Neural cell (in vitro differentiated cells): ENCODE results near the gene NDEL1. TPM values are rescaled to one million over a fixed set of nuclear protein-coding genes. Genes with fewer than 3 reads are reported as not detected.

ENCODE experiments used
- H2AFZ ChIP-seq: fragments of 200-600, 300-800 bp; sonication (generic), shearing (Covaris generic); 2 replicates; pipeline ENCODE4 v1.6.0; 2014; ENCODE audit warnings: low read depth, mild to moderate bottlenecking, antibody characterized with exemption, low read length, moderate library complexity
- H3F3A ChIP-seq: fragments of 200-600 bp; shearing (Covaris generic); 2 replicates; pipeline ENCODE4 v1.6.1; 2016; ENCODE audit warnings: mild to moderate bottlenecking, moderate library complexity, mixed read lengths, antibody characterized with exemption, low read length; ENCODE audit not compliant: insufficient read depth, poor library complexity, severe bottlenecking
- H3K27ac ChIP-seq: fragments of 200-600, 300-800 bp; sonication (generic), shearing (Covaris generic); 2 replicates; pipeline ENCODE4 v1.5.1; 2014; ENCODE audit warnings: mild to moderate bottlenecking, low read length, moderate library complexity
- H3K27me3 ChIP-seq: fragments of 300-800, 200-600 bp; sonication (generic), shearing (Covaris generic); 2 replicates; pipeline ENCODE4 v1.6.0; 2014; ENCODE audit warnings: mild to moderate bottlenecking, low read depth, low read length, moderate library complexity; ENCODE audit not compliant: insufficient read depth
- H3K36me3 ChIP-seq: fragments of 300-800, 200-600 bp; sonication (generic), shearing (Covaris generic); 2 replicates; pipeline ENCODE4 v1.5.1; 2014; ENCODE audit warnings: mild to moderate bottlenecking, antibody characterized with exemption, low read length, moderate library complexity; ENCODE audit not compliant: insufficient read depth
- H3K4me2 ChIP-seq: fragments of 300-800, 200-600 bp; sonication (generic), shearing (Covaris generic); 2 replicates; pipeline ENCODE4 v1.6.0; 2014; ENCODE audit warnings: mild to moderate bottlenecking, low read length
- H3K4me3 ChIP-seq: fragments of 300-800, 200-600 bp; sonication (generic), shearing (Covaris generic); 2 replicates; pipeline ENCODE4 v1.5.1; 2014; ENCODE audit warnings: mild to moderate bottlenecking, low read length, moderate library complexity
- H3K79me2 ChIP-seq: fragments of 200-600 bp; shearing (Covaris generic); replicated peaks from 2 replicates; pipeline ENCODE4 v1.6.0; 2014; ENCODE audit warnings: mild to moderate bottlenecking, low read length, moderate library complexity; ENCODE audit not compliant: insufficient read depth
- H3K9ac ChIP-seq: fragments of 300-800, 200-600 bp; sonication (generic), shearing (Covaris generic); 2 replicates; pipeline ENCODE4 v1.6.1; 2016; ENCODE audit warnings: mild to moderate bottlenecking, low read length, mixed read lengths
- H3K9me2 ChIP-seq: fragments of 200-600 bp; shearing (Covaris generic); 2 replicates; pipeline ENCODE4 v1.6.1; 2016; ENCODE audit warnings: mild to moderate bottlenecking, low read length, mixed read lengths; ENCODE audit not compliant: insufficient read depth
- H3K9me3 ChIP-seq: fragments of 200-600, 300-800 bp; sonication (generic), shearing (Covaris generic); 2 replicates; pipeline ENCODE4 v1.6.1; 2016; ENCODE audit warnings: mild to moderate bottlenecking, mixed run types, low read length, moderate library complexity, mixed read lengths
- H4K20me1 ChIP-seq: fragments of 200-600 bp; shearing (Covaris generic); 2 replicates; pipeline ENCODE4 v1.6.1; 2016; ENCODE audit warnings: mild to moderate bottlenecking, mixed run types; ENCODE audit not compliant: insufficient read depth
- CTCF ChIP-seq: fragments of 450-650 bp; IDR thresholded peaks from 2 replicates; pipeline ENCODE4 v1.5.1; 2014; ENCODE audit warnings: antibody characterized with exemption, mild to moderate bottlenecking, moderate library complexity; ENCODE audit not compliant: poor library complexity, severe bottlenecking
- EP300 ChIP-seq: fragments of 450-650 bp; conservative IDR thresholded peaks from 2 replicates; pipeline ENCODE4 v1.6.1; 2014; ENCODE audit warnings: antibody characterized with exemption, mild to moderate bottlenecking, moderate library complexity; ENCODE audit not compliant: poor library complexity, severe bottlenecking
- EZH2 ChIP-seq: fragments of 200-600, 300-800 bp; shearing (Covaris generic), sonication (generic); IDR thresholded peaks from 2 replicates; pipeline ENCODE4 v1.6.1; 2014; ENCODE audit warnings: antibody characterized with exemption, low read length, borderline replicate concordance, mild to moderate bottlenecking; ENCODE audit not compliant: insufficient read depth, poor library complexity, severe bottlenecking
- MXI1 ChIP-seq: fragments of 450-650 bp; conservative IDR thresholded peaks from 2 replicates; pipeline ENCODE4 v1.6.1; 2014; ENCODE audit warnings: antibody characterized with exemption, mild to moderate bottlenecking; ENCODE audit not compliant: poor library complexity, severe bottlenecking
- POLR2AphosphoS5 ChIP-seq: IDR thresholded peaks from 2 replicates; pipeline ENCODE4 v1.6.1; 2012
- RAD21 ChIP-seq: fragments of 450-650 bp; conservative IDR thresholded peaks from 2 replicates; pipeline ENCODE4 v1.6.1; 2014; ENCODE audit warnings: antibody characterized with exemption, mild to moderate bottlenecking, moderate library complexity
- REST ChIP-seq: IDR thresholded peaks from 2 replicates; pipeline ENCODE4 v1.6.1; 2012; ENCODE audit warnings: borderline replicate concordance
- SMC3 ChIP-seq: fragments of 450-650 bp; conservative IDR thresholded peaks from 2 replicates; pipeline ENCODE4 v1.6.1; 2014; ENCODE audit warnings: antibody characterized with exemption, mild to moderate bottlenecking, moderate library complexity; ENCODE audit not compliant: poor library complexity
- TAF1 ChIP-seq: IDR thresholded peaks from 2 replicates; pipeline ENCODE4 v1.6.1; 2012; ENCODE audit warnings: low read depth
- polyA plus RNA-seq: library from polyadenylated mRNA; depleted of rRNA; stranded (reverse); fragments of >200 nt; gene quantifications from 2 replicates; pipeline ENCODE4 v1.2.3, GENCODE V29; 2014

NDEL1 gene
- polyA plus RNA-seq, 1 donor from 2014 or later: 25.7 TPM

GRCh38 chr17:8484465-8484864 lies 48.8 kb downstream of the NDEL1 start:
- Histone ChIP-seq H3K36me3 (peaks cover 38% of the 10 kb centered on the region), H4K20me1 (no peaks in the 10 kb centered on the region), H3K27ac (no peak overlapping the region), H2AFZ (no peak overlapping the region), H3F3A (no peaks in the 10 kb centered on the region), H3K27me3 (no peaks in the 10 kb centered on the region), H3K9ac (no peak overlapping the region), H3K4me2 (no peak overlapping the region), H3K9me3 (no peaks in the 10 kb centered on the region), H3K4me3 (no peak overlapping the region), H3K79me2 (no peaks in the 10 kb centered on the region), H3K9me2 (no peaks in the 10 kb centered on the region)
- TF ChIP-seq SMC3 (no peak), CTCF (no peak), EZH2 (no peak), MXI1 (no peak), RAD21 (no peak), EP300 (no peak), TAF1 (no peak), POLR2AphosphoS5 (no peak), REST (no peak)

- Histone ChIP-seq H3K9ac (no peak overlapping the region), H3K27me3 (no peaks in the 10 kb centered on the region), H3K9me2 (no peaks in the 10 kb centered on the region), H3K27ac (no peak overlapping the region), H4K20me1 (no peaks in the 10 kb centered on the region), H3K79me2 (no peaks in the 10 kb centered on the region), H3K4me2 (no peak overlapping the region), H3F3A (no peaks in the 10 kb centered on the region), H3K9me3 (no peaks in the 10 kb centered on the region), H2AFZ (no peak overlapping the region), H3K36me3 (peaks cover 38% of the 10 kb centered on the region), H3K4me3 (no peak overlapping the region)
- TF ChIP-seq SMC3 (no peak), TAF1 (no peak), POLR2AphosphoS5 (no peak), CTCF (no peak), EZH2 (no peak)
Observed at GRCh38 chr17:8485491-8485890, 49.8 kb downstream of the NDEL1 start.
